Neural cell (in vitro differentiated cells): ENCODE results near the gene EIF4E2. TPM values are rescaled to one million over a fixed set of nuclear protein-coding genes. Genes with fewer than 3 reads are reported as not detected.
A peak's percentile ranks its signal among the peaks of the same experiment; 100 is the strongest.

ENCODE experiments used
- H2AFZ ChIP-seq: fragments of 200-600, 300-800 bp; sonication (generic), shearing (Covaris generic); 2 replicates; pipeline ENCODE4 v1.6.0; 2014; ENCODE audit warnings: low read depth, mild to moderate bottlenecking, antibody characterized with exemption, low read length, moderate library complexity
- H3F3A ChIP-seq: fragments of 200-600 bp; shearing (Covaris generic); 2 replicates; pipeline ENCODE4 v1.6.1; 2016; ENCODE audit warnings: mild to moderate bottlenecking, moderate library complexity, mixed read lengths, antibody characterized with exemption, low read length; ENCODE audit not compliant: insufficient read depth, poor library complexity, severe bottlenecking
- H3K27ac ChIP-seq: fragments of 200-600, 300-800 bp; sonication (generic), shearing (Covaris generic); 2 replicates; pipeline ENCODE4 v1.5.1; 2014; ENCODE audit warnings: mild to moderate bottlenecking, low read length, moderate library complexity
- H3K27me3 ChIP-seq: fragments of 300-800, 200-600 bp; sonication (generic), shearing (Covaris generic); 2 replicates; pipeline ENCODE4 v1.6.0; 2014; ENCODE audit warnings: mild to moderate bottlenecking, low read depth, low read length, moderate library complexity; ENCODE audit not compliant: insufficient read depth
- H3K36me3 ChIP-seq: fragments of 300-800, 200-600 bp; sonication (generic), shearing (Covaris generic); 2 replicates; pipeline ENCODE4 v1.5.1; 2014; ENCODE audit warnings: mild to moderate bottlenecking, antibody characterized with exemption, low read length, moderate library complexity; ENCODE audit not compliant: insufficient read depth
- H3K4me2 ChIP-seq: fragments of 300-800, 200-600 bp; sonication (generic), shearing (Covaris generic); 2 replicates; pipeline ENCODE4 v1.6.0; 2014; ENCODE audit warnings: mild to moderate bottlenecking, low read length
- H3K4me3 ChIP-seq: fragments of 300-800, 200-600 bp; sonication (generic), shearing (Covaris generic); 2 replicates; pipeline ENCODE4 v1.5.1; 2014; ENCODE audit warnings: mild to moderate bottlenecking, low read length, moderate library complexity
- H3K79me2 ChIP-seq: fragments of 200-600 bp; shearing (Covaris generic); replicated peaks from 2 replicates; pipeline ENCODE4 v1.6.0; 2014; ENCODE audit warnings: mild to moderate bottlenecking, low read length, moderate library complexity; ENCODE audit not compliant: insufficient read depth
- H3K9ac ChIP-seq: fragments of 300-800, 200-600 bp; sonication (generic), shearing (Covaris generic); 2 replicates; pipeline ENCODE4 v1.6.1; 2016; ENCODE audit warnings: mild to moderate bottlenecking, low read length, mixed read lengths
- H3K9me2 ChIP-seq: fragments of 200-600 bp; shearing (Covaris generic); 2 replicates; pipeline ENCODE4 v1.6.1; 2016; ENCODE audit warnings: mild to moderate bottlenecking, low read length, mixed read lengths; ENCODE audit not compliant: insufficient read depth
- H3K9me3 ChIP-seq: fragments of 200-600, 300-800 bp; sonication (generic), shearing (Covaris generic); 2 replicates; pipeline ENCODE4 v1.6.1; 2016; ENCODE audit warnings: mild to moderate bottlenecking, mixed run types, low read length, moderate library complexity, mixed read lengths
- H4K20me1 ChIP-seq: fragments of 200-600 bp; shearing (Covaris generic); 2 replicates; pipeline ENCODE4 v1.6.1; 2016; ENCODE audit warnings: mild to moderate bottlenecking, mixed run types; ENCODE audit not compliant: insufficient read depth
- EP300 ChIP-seq: fragments of 450-650 bp; conservative IDR thresholded peaks from 2 replicates; pipeline ENCODE4 v1.6.1; 2014; ENCODE audit warnings: antibody characterized with exemption, mild to moderate bottlenecking, moderate library complexity; ENCODE audit not compliant: poor library complexity, severe bottlenecking
- EZH2 ChIP-seq: fragments of 200-600, 300-800 bp; shearing (Covaris generic), sonication (generic); IDR thresholded peaks from 2 replicates; pipeline ENCODE4 v1.6.1; 2014; ENCODE audit warnings: antibody characterized with exemption, low read length, borderline replicate concordance, mild to moderate bottlenecking; ENCODE audit not compliant: insufficient read depth, poor library complexity, severe bottlenecking
- MXI1 ChIP-seq: fragments of 450-650 bp; conservative IDR thresholded peaks from 2 replicates; pipeline ENCODE4 v1.6.1; 2014; ENCODE audit warnings: antibody characterized with exemption, mild to moderate bottlenecking; ENCODE audit not compliant: poor library complexity, severe bottlenecking
- POLR2AphosphoS5 ChIP-seq: IDR thresholded peaks from 2 replicates; pipeline ENCODE4 v1.6.1; 2012
- RAD21 ChIP-seq: fragments of 450-650 bp; conservative IDR thresholded peaks from 2 replicates; pipeline ENCODE4 v1.6.1; 2014; ENCODE audit warnings: antibody characterized with exemption, mild to moderate bottlenecking, moderate library complexity
- SMC3 ChIP-seq: fragments of 450-650 bp; conservative IDR thresholded peaks from 2 replicates; pipeline ENCODE4 v1.6.1; 2014; ENCODE audit warnings: antibody characterized with exemption, mild to moderate bottlenecking, moderate library complexity; ENCODE audit not compliant: poor library complexity
- TAF1 ChIP-seq: IDR thresholded peaks from 2 replicates; pipeline ENCODE4 v1.6.1; 2012; ENCODE audit warnings: low read depth
- polyA plus RNA-seq: library from polyadenylated mRNA; depleted of rRNA; stranded (reverse); fragments of >200 nt; gene quantifications from 2 replicates; pipeline ENCODE4 v1.2.3, GENCODE V29; 2014
- TF ChIP-seq, protein P1 (sequence below): fragments of 450-650 bp; IDR thresholded peaks from 2 replicates; pipeline ENCODE4 v1.5.1; 2014; ENCODE audit warnings: antibody characterized with exemption, mild to moderate bottlenecking, moderate library complexity; ENCODE audit not compliant: poor library complexity, severe bottlenecking
- TF ChIP-seq, protein P2 (sequence below): IDR thresholded peaks from 2 replicates; pipeline ENCODE4 v1.6.1; 2012; ENCODE audit warnings: borderline replicate concordance

Gene EIF4E2
- polyA plus RNA-seq, 1 donor from 2014 or later, result 57.6 TPM

DNA sequence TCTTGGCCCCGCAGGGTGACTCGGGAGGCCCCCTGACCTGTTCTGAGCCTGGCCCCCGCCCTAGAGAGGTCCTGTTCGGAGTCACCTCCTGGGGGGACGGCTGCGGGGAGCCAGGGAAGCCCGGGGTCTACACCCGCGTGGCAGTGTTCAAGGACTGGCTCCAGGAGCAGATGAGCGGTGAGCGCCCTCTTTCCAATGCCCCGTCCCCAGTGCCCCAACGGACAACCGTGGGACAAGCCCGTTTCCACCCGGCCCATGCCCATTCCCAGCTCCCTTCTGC is 27.1 kb upstream of the EIF4E2 start:
- no peak overlapping the region for H2AFZ ChIP-seq
- H3K36me3 ChIP-seq, result no peaks in the 10 kb centered on the region
- H3K9me2 ChIP-seq, result no peaks in the 10 kb centered on the region
- H4K20me1 ChIP-seq, result no peaks in the 10 kb centered on the region
- H3K27me3 ChIP-seq, result peaks cover 28% of the 10 kb centered on the region
- no peak overlapping the region for H3K27ac ChIP-seq
- H3K4me2 ChIP-seq, result no peak overlapping the region
- H3F3A ChIP-seq, result no peaks in the 10 kb centered on the region
- peak overlapping the region; percentile 68 for H3K4me3 ChIP-seq
- no peak overlapping the region for H3K9ac ChIP-seq
- no peaks in the 10 kb centered on the region for H3K79me2 ChIP-seq
- TF ChIP-seq, protein P1, sequence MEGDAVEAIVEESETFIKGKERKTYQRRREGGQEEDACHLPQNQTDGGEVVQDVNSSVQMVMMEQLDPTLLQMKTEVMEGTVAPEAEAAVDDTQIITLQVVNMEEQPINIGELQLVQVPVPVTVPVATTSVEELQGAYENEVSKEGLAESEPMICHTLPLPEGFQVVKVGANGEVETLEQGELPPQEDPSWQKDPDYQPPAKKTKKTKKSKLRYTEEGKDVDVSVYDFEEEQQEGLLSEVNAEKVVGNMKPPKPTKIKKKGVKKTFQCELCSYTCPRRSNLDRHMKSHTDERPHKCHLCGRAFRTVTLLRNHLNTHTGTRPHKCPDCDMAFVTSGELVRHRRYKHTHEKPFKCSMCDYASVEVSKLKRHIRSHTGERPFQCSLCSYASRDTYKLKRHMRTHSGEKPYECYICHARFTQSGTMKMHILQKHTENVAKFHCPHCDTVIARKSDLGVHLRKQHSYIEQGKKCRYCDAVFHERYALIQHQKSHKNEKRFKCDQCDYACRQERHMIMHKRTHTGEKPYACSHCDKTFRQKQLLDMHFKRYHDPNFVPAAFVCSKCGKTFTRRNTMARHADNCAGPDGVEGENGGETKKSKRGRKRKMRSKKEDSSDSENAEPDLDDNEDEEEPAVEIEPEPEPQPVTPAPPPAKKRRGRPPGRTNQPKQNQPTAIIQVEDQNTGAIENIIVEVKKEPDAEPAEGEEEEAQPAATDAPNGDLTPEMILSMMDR, result no peak
- TF ChIP-seq, protein P2, sequence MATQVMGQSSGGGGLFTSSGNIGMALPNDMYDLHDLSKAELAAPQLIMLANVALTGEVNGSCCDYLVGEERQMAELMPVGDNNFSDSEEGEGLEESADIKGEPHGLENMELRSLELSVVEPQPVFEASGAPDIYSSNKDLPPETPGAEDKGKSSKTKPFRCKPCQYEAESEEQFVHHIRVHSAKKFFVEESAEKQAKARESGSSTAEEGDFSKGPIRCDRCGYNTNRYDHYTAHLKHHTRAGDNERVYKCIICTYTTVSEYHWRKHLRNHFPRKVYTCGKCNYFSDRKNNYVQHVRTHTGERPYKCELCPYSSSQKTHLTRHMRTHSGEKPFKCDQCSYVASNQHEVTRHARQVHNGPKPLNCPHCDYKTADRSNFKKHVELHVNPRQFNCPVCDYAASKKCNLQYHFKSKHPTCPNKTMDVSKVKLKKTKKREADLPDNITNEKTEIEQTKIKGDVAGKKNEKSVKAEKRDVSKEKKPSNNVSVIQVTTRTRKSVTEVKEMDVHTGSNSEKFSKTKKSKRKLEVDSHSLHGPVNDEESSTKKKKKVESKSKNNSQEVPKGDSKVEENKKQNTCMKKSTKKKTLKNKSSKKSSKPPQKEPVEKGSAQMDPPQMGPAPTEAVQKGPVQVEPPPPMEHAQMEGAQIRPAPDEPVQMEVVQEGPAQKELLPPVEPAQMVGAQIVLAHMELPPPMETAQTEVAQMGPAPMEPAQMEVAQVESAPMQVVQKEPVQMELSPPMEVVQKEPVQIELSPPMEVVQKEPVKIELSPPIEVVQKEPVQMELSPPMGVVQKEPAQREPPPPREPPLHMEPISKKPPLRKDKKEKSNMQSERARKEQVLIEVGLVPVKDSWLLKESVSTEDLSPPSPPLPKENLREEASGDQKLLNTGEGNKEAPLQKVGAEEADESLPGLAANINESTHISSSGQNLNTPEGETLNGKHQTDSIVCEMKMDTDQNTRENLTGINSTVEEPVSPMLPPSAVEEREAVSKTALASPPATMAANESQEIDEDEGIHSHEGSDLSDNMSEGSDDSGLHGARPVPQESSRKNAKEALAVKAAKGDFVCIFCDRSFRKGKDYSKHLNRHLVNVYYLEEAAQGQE, result no peak
- TF ChIP-seq POLR2AphosphoS5 (no peak), RAD21 (no peak), MXI1 (no peak), TAF1 (no peak), EP300 (no peak), EZH2 (no peak), SMC3 (no peak)
- no peaks in the 10 kb centered on the region for H3K9me3 ChIP-seq

DNA sequence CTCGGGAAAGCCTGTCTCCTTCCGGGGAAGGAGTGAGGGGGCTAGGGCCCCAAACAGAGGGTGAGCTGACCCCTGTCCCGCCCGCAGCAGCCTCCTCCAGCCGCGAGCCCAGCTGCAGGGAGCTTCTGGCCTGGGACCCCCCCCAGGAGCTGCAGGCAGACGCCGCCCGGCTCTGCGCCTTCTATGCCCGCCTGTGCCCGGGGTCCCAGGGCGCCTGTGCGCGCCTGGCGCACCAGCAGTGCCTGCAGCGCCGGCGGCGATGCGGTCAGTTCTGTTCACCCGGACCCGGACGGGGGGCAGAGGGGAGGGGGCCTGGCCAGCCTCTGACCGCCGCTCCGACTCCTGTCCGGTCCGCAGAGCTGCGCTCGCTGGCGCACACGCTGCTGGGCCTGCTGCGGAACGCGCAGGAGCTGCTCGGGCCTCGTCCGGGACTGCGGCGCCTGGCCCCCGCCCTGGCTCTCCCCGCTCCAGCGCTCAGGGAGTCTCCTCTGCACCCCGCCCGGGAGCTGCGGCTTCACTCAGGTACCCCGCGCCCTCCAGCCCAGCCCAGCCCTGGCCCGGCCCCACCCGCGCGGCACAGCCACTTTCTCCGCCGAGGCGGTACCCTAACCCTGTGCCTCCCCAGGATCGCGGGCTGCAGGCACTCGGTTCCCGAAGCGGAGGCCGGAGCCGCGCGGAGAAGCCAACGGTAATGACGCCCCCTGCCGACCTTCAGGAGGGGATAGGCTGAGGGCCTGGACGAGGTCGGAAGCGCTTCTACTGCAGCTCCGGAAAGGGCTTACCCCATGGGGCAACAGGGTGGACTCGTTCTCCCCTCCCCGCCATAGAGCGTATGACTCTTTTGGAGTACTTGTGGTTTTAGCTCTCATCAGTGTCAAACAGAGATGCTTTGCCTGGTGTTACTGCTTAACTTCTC is 26.5 kb upstream of the EIF4E2 start:
- H3K9ac ChIP-seq, result peak overlapping the region; percentile 43
- H3F3A ChIP-seq, result no peaks in the 10 kb centered on the region
- H3K4me3 ChIP-seq, result peak overlapping the region; percentile 68
- H2AFZ ChIP-seq, result no peak overlapping the region
- no peaks in the 10 kb centered on the region for H3K9me2 ChIP-seq
- no peaks in the 10 kb centered on the region for H3K36me3 ChIP-seq
- peak overlapping the region; percentile 19 for H3K4me2 ChIP-seq
- no peaks in the 10 kb centered on the region for H3K79me2 ChIP-seq
- no peaks in the 10 kb centered on the region for H4K20me1 ChIP-seq
- H3K27me3 ChIP-seq, result peaks cover 28% of the 10 kb centered on the region
- TF ChIP-seq MXI1 (no peak), SMC3 (peak; percentile 74), EZH2 (peak; percentile 20), EP300 (no peak), POLR2AphosphoS5 (no peak), TAF1 (no peak), RAD21 (peak; percentile 62)
- TF ChIP-seq, protein P1, result peak; percentile 71
- TF ChIP-seq, protein P2, result no peak
- H3K9me3 ChIP-seq, result no peaks in the 10 kb centered on the region
- no peak overlapping the region for H3K27ac ChIP-seq
